ENCODE data around the gene EIF2B4. TPM values are rescaled to one million over a fixed set of nuclear protein-coding genes. Genes with fewer than 3 reads are reported as not detected.

The EIF2B4 gene
- total RNA-seq, 1 donor from 2014 or later, result 35.0 TPM

Other genes with a start within 250 kb of the EIF2B4 start
- gene ABHD1, start 246.5 kb downstream of the EIF2B4 start, total RNA-seq, result 0.35 TPM
- 42.1 TPM for gene PREB, start 235.7 kb downstream of the EIF2B4 start, total RNA-seq
- not detected for gene PRR30, start 230.9 kb downstream of the EIF2B4 start, total RNA-seq
- gene TCF23, start 221.3 kb downstream of the EIF2B4 start, total RNA-seq, result not detected
- gene ATRAID, start 158.3 kb downstream of the EIF2B4 start, total RNA-seq, result 102 TPM
- 24.5 TPM for gene SLC5A6, start 158.1 kb downstream of the EIF2B4 start, total RNA-seq
- gene CAD, start 153.0 kb downstream of the EIF2B4 start, total RNA-seq, result 27.1 TPM
- gene SLC30A3, start 107.3 kb downstream of the EIF2B4 start, total RNA-seq, result 0.58 TPM
- gene DNAJC5G, start 94.9 kb downstream of the EIF2B4 start, total RNA-seq, result not detected
- not detected for gene TRIM54, start 87.9 kb downstream of the EIF2B4 start, total RNA-seq
- 2.8 TPM for gene UCN, start 61.9 kb downstream of the EIF2B4 start, total RNA-seq
- gene MPV17, start 47.2 kb downstream of the EIF2B4 start, total RNA-seq, result 80.4 TPM
- 54.4 TPM for gene GTF3C2, start 13.6 kb downstream of the EIF2B4 start, total RNA-seq
- 97.6 TPM for gene SNX17, start 278 bp upstream of the EIF2B4 start, total RNA-seq
- gene ZNF513, start 10.4 kb upstream of the EIF2B4 start, total RNA-seq, result 14.2 TPM
- 51.8 TPM for gene PPM1G, start 39.3 kb upstream of the EIF2B4 start, total RNA-seq
- 75.8 TPM for gene NRBP1, start 58.3 kb upstream of the EIF2B4 start, total RNA-seq
- 22.5 TPM for gene KRTCAP3, start 72.0 kb upstream of the EIF2B4 start, total RNA-seq
- gene IFT172, start 119.4 kb upstream of the EIF2B4 start, total RNA-seq, result 19.2 TPM
- gene FNDC4, start 124.9 kb upstream of the EIF2B4 start, total RNA-seq, result 2.0 TPM
- not detected for gene GCKR, start 126.5 kb upstream of the EIF2B4 start, total RNA-seq
- 30.8 TPM for gene ZNF512, start 212.7 kb upstream of the EIF2B4 start, total RNA-seq